Measurements from ENCODE around the gene RPS6KB1. TPM values are rescaled to one million over a fixed set of nuclear protein-coding genes. Genes with fewer than 3 reads are reported as not detected.

The RPS6KB1 gene
- total and polyA plus RNA-seq, 9 of the 15 experiments (the other 6 are each of a cell fraction or from before 2014, with no cell fraction given), result 8.8 to 60.7 (median 35.1) TPM

DNA sequence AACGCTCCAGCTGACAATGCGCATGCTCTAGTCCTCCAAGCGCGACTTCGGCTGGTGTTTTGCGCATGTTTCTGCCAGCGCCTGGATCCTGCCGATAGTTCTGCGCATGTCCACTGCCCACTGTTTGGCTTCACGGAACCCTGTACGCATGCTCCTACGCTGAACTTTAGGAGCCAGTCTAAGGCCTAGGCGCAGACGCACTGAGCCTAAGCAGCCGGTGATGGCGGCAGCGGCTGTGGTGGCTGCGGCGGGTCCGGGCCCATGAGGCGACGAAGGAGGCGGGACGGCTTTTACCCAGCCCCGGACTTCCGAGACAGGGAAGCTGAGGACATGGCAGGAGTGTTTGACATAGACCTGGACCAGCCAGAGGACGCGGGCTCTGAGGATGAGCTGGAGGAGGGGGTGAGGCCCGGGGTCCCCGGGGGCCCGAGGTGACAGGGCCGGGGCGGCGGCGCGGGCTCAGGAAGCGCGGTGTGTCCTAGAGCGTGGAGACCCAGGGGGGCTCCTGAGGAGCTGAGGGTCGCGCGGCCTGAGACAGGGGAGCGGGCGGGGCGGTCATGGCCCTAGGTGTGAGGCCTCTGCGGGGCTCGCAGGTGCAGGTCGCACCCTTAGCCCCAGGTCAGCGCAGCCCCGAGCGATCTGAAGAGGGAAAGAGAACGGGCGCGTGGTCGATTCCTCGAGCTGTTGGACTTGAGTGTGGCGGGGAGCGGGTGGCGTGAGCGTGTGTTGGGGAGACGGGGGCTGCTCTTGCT lies at the start of gene RPS6KB1, which contains the start of gene TUBD1 (continued):
- TF ChIP-seq ZNF277 (CRISPR knock-in tag; IDR thresholded peaks at IDR 0.05; ENCODE audit: borderline replicate concordance), result no peak
- peak; percentile 84 for TF ChIP-seq SIN3B (IDR thresholded peaks at IDR 0.05; ENCODE audit: low read depth)
- TF ChIP-seq PTTG1 (tag; IDR thresholded peaks at IDR 0.05; ENCODE audit: low read depth), result no peak
- no peak for TF ChIP-seq DDX20 (tag; IDR thresholded peaks at IDR 0.05; ENCODE audit: low read depth)
- no peak for TF ChIP-seq E2F8 (IDR thresholded peaks at IDR 0.05; ENCODE audit: low read depth, partially characterized antibody)
- no peak for TF ChIP-seq CHD4 (IDR thresholded peaks at IDR 0.05; ENCODE audit: insufficient read depth, insufficient replicate concordance, low read depth, low read length, poor library complexity, severe bottlenecking)
- TF ChIP-seq ZNF584 (CRISPR knock-in tag; IDR thresholded peaks at IDR 0.05; ENCODE audit: low read depth), result no peak
- no peak for TF ChIP-seq XRCC3 (IDR thresholded peaks at IDR 0.05)
- TF ChIP-seq MAFG (tag; conservative IDR thresholded peaks at IDR 0.05), result no peak
- 0 out of 2 replicates have a peak, but pooled peaks have one; percentile 6 for TF ChIP-seq MAFK (IDR thresholded peaks at IDR 0.05; ENCODE audit: low read length)
- TF ChIP-seq BRD4 (IDR thresholded peaks at IDR 0.05), result 0 out of 2 replicates have a peak, but pooled peaks have one; percentile 59
- TF ChIP-seq KAT2B (IDR thresholded peaks at IDR 0.05; ENCODE audit: low read depth, low read length), result no peak
- no peak for TF ChIP-seq EP300 (IDR thresholded peaks at IDR 0.05; ENCODE audit: low read length)
- TF ChIP-seq U2AF1 (optimal IDR thresholded peaks at IDR 0.05; ENCODE audit: low read depth, low read length), result no peak
- TF ChIP-seq HNRNPK (IDR thresholded peaks at IDR 0.05; ENCODE audit: low read depth, low read length, poor library complexity, severe bottlenecking), result no peak
- TF ChIP-seq HDAC3 (IDR thresholded peaks at IDR 0.05; ENCODE audit: borderline replicate concordance, partially characterized antibody), result no peak
